NCI-H226 (cell line): ENCODE measurements around the gene CHMP2A.

Experiments
- DNase-seq: peaks from one replicate; pipeline ENCODE4 v3.0.0-alpha.2; 2015

The CHMP2A gene

GRCh38 chr19:58569943-58570670 lies 15.2 kb upstream of the CHMP2A start:
- DNase-seq, result no peak

- no peak for DNase-seq
Measured at GRCh38 chr19:58569191-58569942, 14.5 kb upstream of the CHMP2A start.

- no peak for DNase-seq
Measured at GRCh38 chr19:58568453-58569130, 13.7 kb upstream of the CHMP2A start.

GRCh38 chr19:58566989-58567388 lies 12.1 kb upstream of the CHMP2A start:
- DNase-seq, result no peak

GRCh38 chr19:58563823-58564222 lies 8.9 kb upstream of the CHMP2A start:
- DNase-seq, result no peak

- no peak for DNase-seq
Measured at GRCh38 chr19:58563034-58563573, 8.2 kb upstream of the CHMP2A start.

- no peak for DNase-seq
Measured at GRCh38 chr19:58562122-58563033, 7.5 kb upstream of the CHMP2A start.

GRCh38 chr19:58561373-58562121 lies 6.6 kb upstream of the CHMP2A start:
- no peak for DNase-seq

- DNase-seq, result no peak
Measured at GRCh38 chr19:58560921-58561320, 6.0 kb upstream of the CHMP2A start.

GRCh38 chr19:58560007-58560887 lies 5.3 kb upstream of the CHMP2A start:
- DNase-seq, result no peak

- peak; percentile 95 for DNase-seq
Measured at GRCh38 chr19:58559275-58560006, 4.5 kb upstream of the CHMP2A start.

- peak; percentile 98 for DNase-seq
Measured at GRCh38 chr19:58558623-58559274, 3.8 kb upstream of the CHMP2A start.

- DNase-seq, result no peak
Measured at GRCh38 chr19:58558066-58558622, 3.2 kb upstream of the CHMP2A start, which contains the start of gene UBE2M. UBE2M (minus strand) TSS chr19:58558611; CDS start chr19:58558381, 230 bp downstream.

GRCh38 chr19:58557221-58558065 lies 2.5 kb upstream of the CHMP2A start:
- DNase-seq, result no peak

GRCh38 chr19:58556622-58557220 lies 1.8 kb upstream of the CHMP2A start:
- no peak for DNase-seq

- DNase-seq, result no peak
Measured at GRCh38 chr19:58555920-58556621, 1.2 kb upstream of the CHMP2A start.

GRCh38 chr19:58555369-58555885 lies 522 bp upstream of the CHMP2A start:
- no peak for DNase-seq
